Measurements from ENCODE around the gene RRP1B.

The RRP1B gene

DNA sequence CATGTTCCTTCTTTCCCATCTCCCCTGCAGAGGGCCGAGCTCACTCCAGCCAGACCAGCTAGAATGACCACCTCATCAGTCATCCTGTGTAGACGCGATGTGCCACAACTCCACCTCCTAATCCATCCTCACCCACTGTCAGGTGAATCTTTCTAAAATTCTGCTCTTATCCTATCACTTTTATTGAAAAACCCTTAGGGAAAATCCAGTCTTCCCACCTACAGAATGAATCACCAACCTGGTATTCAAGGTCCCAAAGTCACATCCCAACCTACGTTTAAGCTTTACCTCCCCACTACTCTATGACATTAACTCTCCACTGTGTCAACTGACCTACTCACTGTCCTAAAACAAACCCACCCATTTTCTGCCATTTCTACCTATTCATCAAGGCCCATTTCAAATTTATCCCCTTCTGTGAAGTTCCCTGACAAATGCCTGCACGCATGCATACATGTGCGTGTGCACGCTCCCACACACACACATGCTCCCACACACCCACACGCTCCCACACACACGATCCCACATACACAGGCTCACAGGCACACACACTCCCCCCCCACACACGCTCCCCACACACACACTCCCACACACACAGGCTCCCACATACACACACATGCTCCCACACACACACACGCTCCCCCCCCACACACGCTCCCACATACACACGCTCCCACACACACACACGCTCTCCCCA, 27.8 kb upstream of the RRP1B start:
- Histone ChIP-seq H3K4me3 (no peak overlapping the region), H3K9me3 (peaks cover 3% of the 10 kb centered on the region; the same call in 1 of the 2 replicates), H3K27me3 (ENCODE audit: low read depth) (no peaks in the 10 kb centered on the region), H3K36me3 (replicated peaks) (no peaks in the 10 kb centered on the region), H3K4me1 (no peaks in the 10 kb centered on the region)
- no peak for DNase-seq (ENCODE audit: low spot score in 2 of 2)
- in situ Hi-C loops (cut with MboI; ENCODE audit: low sequenced_read_pairs): no loop called here

DNA sequence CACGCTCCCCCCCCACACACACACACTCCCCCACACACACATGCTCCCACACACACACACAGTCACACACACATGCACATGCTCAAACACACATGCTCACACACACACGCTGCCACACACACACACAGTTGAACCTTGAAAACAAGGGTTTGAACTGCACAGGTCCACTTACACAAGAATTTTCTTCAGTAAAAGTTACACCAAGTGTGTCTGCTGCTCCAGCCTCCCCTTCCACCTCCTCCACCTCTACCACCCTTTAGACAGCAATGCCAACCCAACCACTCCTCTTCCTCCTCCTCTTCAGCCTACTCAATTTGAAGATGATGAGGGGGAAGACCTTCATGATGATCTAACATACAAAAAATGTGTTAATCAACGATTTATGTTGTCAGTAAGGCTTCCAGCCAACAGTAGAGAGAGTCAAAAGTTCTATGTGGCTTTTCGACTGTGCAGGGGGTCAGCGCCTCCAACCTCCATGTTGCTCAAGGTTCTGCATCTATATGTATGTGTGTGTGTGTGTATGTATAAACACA, 26.9 kb upstream of the RRP1B start:
- H3K27me3 ChIP-seq (ENCODE audit: low read depth): no peaks in the 10 kb centered on the region
- in situ Hi-C loops (cut with MboI; ENCODE audit: low sequenced_read_pairs): no loop called here
- no peak for DNase-seq (ENCODE audit: low spot score in 2 of 2)
- no peak overlapping the region for H3K4me3 ChIP-seq
- H3K9me3 ChIP-seq: peaks cover 3% of the 10 kb centered on the region; the same call in 1 of the 2 replicates
- H3K4me1 ChIP-seq: no peaks in the 10 kb centered on the region
- H3K36me3 ChIP-seq (replicated peaks): no peaks in the 10 kb centered on the region

DNA sequence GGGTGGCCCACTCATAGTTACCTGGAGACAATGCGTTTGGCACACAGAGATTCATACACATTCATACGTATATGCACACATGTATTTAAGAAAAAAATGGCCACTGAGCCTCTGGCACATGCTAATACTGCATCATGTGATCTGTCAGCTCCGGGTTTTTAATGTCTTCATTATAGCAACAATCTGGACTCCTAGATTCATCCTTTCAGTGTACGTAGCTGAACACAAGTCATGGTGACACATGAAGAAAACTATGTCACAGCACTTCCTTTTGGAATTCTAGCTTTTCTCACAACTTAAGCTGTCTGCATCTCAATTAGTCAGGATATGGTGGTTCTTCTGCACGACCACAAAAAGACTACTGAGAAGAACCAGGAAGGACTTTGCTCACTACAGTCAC, 24.7 kb upstream of the RRP1B start:
- no peaks in the 10 kb centered on the region for H3K4me1 ChIP-seq
- H3K4me3 ChIP-seq: no peak overlapping the region
- no peaks in the 10 kb centered on the region for H3K27me3 ChIP-seq (ENCODE audit: low read depth)
- no peaks in the 10 kb centered on the region for H3K9me3 ChIP-seq
- in situ Hi-C loops (cut with MboI; ENCODE audit: low sequenced_read_pairs): no loop called here
- DNase-seq (ENCODE audit: low spot score in 2 of 2): no peak
- no peaks in the 10 kb centered on the region for H3K36me3 ChIP-seq (replicated peaks)

DNA sequence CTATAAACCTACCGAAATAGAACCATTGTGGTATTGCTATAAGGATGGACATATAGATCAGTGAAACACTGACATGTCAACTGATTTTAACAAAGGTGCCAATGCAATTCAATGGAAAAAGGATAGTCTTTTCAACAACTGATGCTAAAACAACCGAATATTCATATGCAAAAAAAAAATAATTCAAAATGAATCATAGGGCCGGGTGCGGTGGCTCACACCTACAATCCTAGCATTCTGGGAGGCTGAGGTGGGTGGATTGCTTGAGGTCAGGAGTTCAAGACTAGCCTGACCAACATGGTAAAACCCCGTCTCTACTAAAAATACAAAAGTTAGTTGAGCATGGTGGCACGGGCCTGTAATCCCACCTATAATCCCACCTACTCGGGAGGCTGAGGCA, 23.9 kb upstream of the RRP1B start:
- H3K9me3 ChIP-seq: no peaks in the 10 kb centered on the region
- DNase-seq (ENCODE audit: low spot score in 2 of 2): no peak
- in situ Hi-C loops (cut with MboI; ENCODE audit: low sequenced_read_pairs): no loop called here
- H3K4me3 ChIP-seq: no peak overlapping the region
- no peaks in the 10 kb centered on the region for H3K27me3 ChIP-seq (ENCODE audit: low read depth)
- no peaks in the 10 kb centered on the region for H3K36me3 ChIP-seq (replicated peaks)
- H3K4me1 ChIP-seq: no peaks in the 10 kb centered on the region

DNA sequence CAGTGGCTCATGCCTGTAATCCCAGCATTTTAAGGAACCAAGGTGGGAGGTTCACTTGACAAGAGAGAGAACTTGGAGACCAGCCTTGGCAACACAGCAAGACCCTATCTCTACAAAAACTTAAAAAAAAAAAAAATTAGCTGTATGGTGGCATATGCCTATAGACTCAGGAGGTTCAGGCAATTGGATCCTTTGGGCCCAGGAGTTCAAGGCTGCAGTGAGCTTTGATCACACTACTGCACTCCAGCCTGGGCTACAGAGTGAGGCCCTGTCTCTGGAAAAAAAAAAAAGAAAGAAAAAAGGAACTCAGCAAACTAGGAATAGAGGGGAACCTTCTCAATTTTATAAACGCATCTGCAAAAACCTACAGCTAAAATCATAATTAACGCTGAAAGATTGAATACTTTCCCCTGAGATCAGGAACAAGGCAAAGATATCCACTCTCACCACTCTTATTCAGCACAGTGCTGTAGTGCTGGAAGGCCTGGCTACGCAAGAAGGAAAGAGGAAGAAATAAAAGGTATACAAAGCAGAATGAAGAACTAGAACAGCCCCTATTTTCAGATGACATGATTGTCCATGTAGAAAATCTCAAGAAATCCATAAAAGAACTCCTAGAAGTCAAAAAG, 21.7 kb upstream of the RRP1B start:
- no peaks in the 10 kb centered on the region for H3K4me1 ChIP-seq
- no peaks in the 10 kb centered on the region for H3K36me3 ChIP-seq (replicated peaks)
- no peak for DNase-seq (ENCODE audit: low spot score in 2 of 2)
- no peaks in the 10 kb centered on the region for H3K9me3 ChIP-seq
- H3K27me3 ChIP-seq (ENCODE audit: low read depth): no peaks in the 10 kb centered on the region
- no peak overlapping the region for H3K4me3 ChIP-seq
- in situ Hi-C loops (cut with MboI; ENCODE audit: low sequenced_read_pairs): no loop called here

DNA sequence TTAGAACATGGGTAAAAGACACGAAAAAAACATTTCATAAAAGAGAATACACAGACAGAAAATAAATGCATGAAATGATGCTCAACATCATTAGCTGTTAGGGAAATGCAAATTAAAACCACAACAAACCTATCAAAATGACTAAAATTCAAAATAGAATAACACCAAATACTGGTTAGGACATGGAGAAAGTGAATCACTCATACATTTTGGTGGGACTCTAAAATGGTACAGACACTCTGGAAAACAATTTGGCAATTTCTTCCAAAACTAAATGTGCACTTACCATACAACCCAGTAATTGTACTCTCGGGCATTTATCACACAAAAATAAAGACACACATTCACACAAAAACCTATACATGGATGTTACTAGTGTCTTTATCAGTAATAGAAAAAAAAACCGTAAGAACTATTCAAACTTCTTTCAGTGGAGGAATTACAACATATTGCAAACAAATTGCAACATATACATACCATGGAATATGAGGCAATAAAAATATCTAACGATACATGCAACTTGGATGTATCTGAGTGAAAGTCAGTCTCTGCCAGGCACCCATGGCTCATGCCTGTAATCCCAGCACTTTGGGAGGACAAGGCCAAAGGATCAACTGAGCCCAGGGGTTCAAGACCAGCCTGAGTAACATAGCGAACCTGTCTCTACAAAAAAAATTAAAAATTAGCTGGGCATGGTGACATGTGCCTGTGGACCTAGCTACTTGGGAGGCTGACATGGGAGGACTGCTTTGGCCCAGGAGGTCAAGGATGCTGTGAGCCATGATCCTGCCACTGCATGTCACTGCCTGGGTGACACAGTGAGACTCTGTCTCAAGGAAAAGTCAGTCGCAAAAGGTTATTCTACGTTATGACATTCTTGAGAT, 19.6 kb upstream of the RRP1B start:
- Histone ChIP-seq H3K9me3 (no peaks in the 10 kb centered on the region), H3K27me3 (ENCODE audit: low read depth) (no peaks in the 10 kb centered on the region), H3K4me1 (no peaks in the 10 kb centered on the region), H3K36me3 (replicated peaks) (no peaks in the 10 kb centered on the region), H3K4me3 (no peak overlapping the region)
- in situ Hi-C loops (cut with MboI; ENCODE audit: low sequenced_read_pairs): no loop called here
- DNase-seq (ENCODE audit: low spot score in 2 of 2): no peak

DNA sequence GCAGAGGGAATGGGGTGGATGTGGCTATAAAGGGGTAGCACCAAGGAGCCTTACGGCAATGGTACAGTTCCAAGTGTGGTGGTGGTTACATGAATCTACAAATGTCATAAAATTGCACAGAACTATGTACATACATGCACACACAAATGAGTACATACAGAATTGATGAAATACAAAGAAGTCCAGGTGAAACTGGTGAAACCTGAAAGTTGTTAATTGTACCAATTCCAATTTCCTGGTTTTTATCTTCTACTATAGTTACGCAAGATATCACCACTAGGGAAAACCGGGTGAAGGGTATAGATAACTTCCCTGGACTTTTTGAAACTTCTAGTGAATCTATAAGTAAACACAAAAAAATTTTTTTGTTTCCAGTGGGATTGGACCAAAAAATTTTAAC, 19.0 kb upstream of the RRP1B start:
- in situ Hi-C loops (cut with MboI; ENCODE audit: low sequenced_read_pairs): no loop called here
- Histone ChIP-seq H3K9me3 (no peaks in the 10 kb centered on the region), H3K27me3 (ENCODE audit: low read depth) (no peaks in the 10 kb centered on the region), H3K4me3 (no peak overlapping the region), H3K36me3 (replicated peaks) (no peaks in the 10 kb centered on the region), H3K4me1 (no peaks in the 10 kb centered on the region)
- no peak for DNase-seq (ENCODE audit: low spot score in 2 of 2)

DNA sequence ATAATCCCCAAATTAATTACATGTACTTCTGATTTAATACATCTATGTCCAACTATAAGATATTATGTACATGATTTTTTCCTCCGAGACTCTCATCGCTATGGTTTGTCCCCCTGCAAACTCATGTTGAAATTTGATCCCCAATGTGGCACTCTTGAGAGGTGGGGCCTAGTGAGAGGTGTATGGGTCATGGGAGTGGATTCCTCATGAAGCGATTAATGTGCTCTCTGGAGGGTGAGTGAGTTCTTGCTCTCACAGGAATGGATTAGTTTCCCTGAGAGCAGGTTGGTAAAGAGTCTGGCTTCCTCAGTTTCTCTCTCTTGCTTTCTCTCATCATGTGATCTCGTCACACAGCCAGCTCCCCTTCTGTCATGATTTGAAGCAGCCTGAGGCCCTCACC, 16.2 kb upstream of the RRP1B start:
- H3K4me1 ChIP-seq: peaks cover 7% of the 10 kb centered on the region
- no peak for DNase-seq (ENCODE audit: low spot score in 2 of 2)
- H3K9me3 ChIP-seq: no peaks in the 10 kb centered on the region
- in situ Hi-C loops (cut with MboI; ENCODE audit: low sequenced_read_pairs): no loop called here
- no peaks in the 10 kb centered on the region for H3K36me3 ChIP-seq (replicated peaks)
- no peak overlapping the region for H3K4me3 ChIP-seq
- H3K27me3 ChIP-seq (ENCODE audit: low read depth): no peaks in the 10 kb centered on the region

DNA sequence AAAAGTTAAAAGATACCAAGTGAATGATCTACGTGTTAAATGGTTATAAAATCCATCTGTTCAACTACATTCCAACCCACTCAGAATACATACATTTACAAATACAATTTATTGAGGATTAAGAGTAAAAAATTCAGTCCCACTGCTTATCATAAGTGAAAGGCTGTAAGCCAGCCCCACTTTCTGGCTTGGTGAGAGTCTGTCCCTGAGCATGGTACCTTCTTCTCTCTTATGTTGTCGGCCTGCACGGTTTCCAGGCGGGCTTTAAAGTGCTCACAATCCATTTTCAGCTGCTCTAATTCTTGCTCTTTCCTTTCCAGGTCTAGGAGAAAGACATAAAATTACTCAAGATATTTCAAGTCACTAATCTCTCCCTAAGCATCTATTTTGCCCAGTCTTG, 15.3 kb upstream of the RRP1B start:
- H3K36me3 ChIP-seq (replicated peaks): no peaks in the 10 kb centered on the region
- H3K4me3 ChIP-seq: no peak overlapping the region
- H3K4me1 ChIP-seq: peaks cover 7% of the 10 kb centered on the region
- in situ Hi-C loops (cut with MboI; ENCODE audit: low sequenced_read_pairs): no loop called here
- no peaks in the 10 kb centered on the region for H3K27me3 ChIP-seq (ENCODE audit: low read depth)
- H3K9me3 ChIP-seq: no peaks in the 10 kb centered on the region
- no peak for DNase-seq (ENCODE audit: low spot score in 2 of 2)

DNA sequence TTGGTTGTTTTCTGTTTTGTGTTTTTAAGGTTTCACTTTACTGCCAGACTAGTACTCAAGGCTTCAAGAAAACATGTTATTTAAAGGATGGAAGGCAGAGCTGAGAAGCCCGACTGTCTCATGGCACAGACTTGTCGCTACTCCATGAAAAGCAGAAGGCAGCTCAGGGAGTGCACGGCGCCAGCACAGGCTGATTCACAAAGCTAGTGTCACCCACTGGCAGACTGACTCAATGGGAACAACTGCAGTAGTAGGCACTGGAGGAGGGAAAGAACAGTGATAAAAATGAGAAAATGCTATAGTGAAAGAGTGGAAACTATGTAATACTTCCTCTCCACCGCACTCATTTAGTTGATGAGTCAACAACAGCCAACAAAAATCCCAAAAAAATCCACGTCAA, 14.8 kb upstream of the RRP1B start:
- no peak for DNase-seq (ENCODE audit: low spot score in 2 of 2)
- Histone ChIP-seq H3K4me3 (no peak overlapping the region), H3K27me3 (ENCODE audit: low read depth) (no peaks in the 10 kb centered on the region), H3K36me3 (replicated peaks) (no peaks in the 10 kb centered on the region), H3K9me3 (no peaks in the 10 kb centered on the region), H3K4me1 (peaks cover 7% of the 10 kb centered on the region)
- in situ Hi-C loops (cut with MboI; ENCODE audit: low sequenced_read_pairs): no loop called here

DNA sequence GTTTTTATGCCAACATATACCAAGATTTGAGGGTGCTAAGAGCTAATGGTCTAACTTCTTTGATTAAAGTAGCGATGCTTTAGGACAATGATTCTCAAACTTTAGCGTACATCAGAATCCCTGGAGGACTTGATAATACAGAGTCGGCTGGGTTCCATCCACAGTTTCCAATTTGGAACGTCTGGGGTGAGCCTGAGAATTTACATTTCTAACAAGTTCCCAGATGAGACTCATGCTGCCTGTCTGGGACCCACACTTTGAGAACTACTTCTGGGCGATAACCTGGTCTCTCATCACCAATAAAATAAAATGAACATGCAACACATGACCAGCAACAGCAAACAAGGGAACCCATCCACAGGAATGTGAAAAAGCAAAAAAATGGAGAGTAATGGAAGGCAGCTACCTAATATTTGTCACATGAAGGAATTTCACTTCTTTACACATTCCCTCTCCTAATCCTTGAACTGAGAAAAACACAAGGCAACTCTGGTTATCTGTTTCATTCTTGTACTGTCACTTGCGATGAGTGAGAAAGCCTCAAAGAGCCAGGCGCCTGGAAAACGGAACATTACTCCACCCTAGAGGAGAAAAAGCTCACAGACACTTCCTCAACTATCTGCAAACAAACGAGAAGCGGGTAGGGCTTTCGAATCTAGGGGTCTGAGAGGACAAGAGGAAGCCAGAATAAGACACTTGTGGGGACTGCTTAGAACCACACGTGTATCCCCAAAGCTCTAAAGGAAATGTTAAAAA, 14.0 kb upstream of the RRP1B start:
- no peaks in the 10 kb centered on the region for H3K27me3 ChIP-seq (ENCODE audit: low read depth)
- no peaks in the 10 kb centered on the region for H3K36me3 ChIP-seq (replicated peaks)
- in situ Hi-C loops (cut with MboI; ENCODE audit: low sequenced_read_pairs): no loop called here
- H3K4me3 ChIP-seq: no peak overlapping the region
- H3K9me3 ChIP-seq: no peaks in the 10 kb centered on the region
- H3K4me1 ChIP-seq: peaks cover 7% of the 10 kb centered on the region
- DNase-seq (ENCODE audit: low spot score in 2 of 2): peak; percentile 46 to 63

DNA sequence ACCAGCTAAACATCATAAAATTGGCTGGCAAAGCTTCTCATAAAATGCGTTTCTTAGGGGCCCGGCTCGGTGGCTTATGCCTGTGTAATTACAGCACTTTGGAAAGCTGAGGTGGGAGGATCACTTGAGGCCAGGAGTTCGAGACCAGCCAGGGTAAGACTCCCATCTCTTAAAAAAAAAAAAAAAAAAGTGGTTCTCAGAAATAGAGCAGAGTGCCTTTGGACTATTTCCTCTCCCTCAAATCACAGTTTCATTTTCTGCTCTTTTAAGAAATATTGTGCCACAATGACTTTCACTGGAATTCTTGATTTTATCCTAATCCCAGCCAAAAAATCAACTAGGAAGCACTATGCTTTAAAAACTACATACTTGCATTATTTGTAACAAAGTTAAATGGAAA, 13.4 kb upstream of the RRP1B start:
- no peak for DNase-seq (ENCODE audit: low spot score in 2 of 2)
- H3K27me3 ChIP-seq (ENCODE audit: low read depth): no peaks in the 10 kb centered on the region
- no peak overlapping the region for H3K4me3 ChIP-seq
- in situ Hi-C loops (cut with MboI; ENCODE audit: low sequenced_read_pairs): no loop called here
- H3K9me3 ChIP-seq: no peaks in the 10 kb centered on the region
- no peaks in the 10 kb centered on the region for H3K36me3 ChIP-seq (replicated peaks)
- peaks cover 7% of the 10 kb centered on the region for H3K4me1 ChIP-seq

DNA sequence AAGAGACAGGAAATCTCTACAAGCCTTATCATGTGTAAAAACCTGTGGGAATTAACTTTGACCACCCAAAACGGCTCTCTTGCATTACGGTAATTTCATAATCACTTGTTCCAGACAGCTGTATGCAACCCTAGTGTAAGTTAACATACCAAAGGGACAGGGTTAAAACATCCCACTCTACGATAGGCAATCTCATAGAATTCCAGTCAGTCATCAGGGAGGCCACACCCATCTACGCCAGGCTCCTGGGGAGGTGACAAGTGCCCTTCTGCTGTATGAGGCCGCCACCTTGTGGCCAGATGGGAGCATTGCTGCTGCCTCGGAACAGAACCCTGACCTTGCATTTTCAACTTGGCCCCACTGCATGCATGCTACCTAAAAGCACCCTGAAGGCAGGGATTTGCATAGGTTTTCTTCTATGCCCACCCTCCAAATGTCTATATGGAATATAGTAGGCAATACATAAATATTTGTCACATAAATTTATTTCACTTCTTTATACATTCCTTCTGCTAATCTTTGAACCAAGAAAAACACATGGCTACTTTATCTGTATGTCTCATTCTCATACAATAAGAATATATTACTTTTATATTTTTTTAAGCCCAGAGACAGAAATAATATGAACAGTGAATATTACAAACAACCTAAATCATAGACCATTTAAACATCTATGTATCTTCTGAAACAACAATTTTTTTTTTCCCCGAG, 12.7 kb upstream of the RRP1B start:
- Histone ChIP-seq H3K27me3 (ENCODE audit: low read depth) (no peaks in the 10 kb centered on the region), H3K4me1 (peaks cover 7% of the 10 kb centered on the region), H3K4me3 (no peak overlapping the region), H3K36me3 (replicated peaks) (no peaks in the 10 kb centered on the region), H3K9me3 (no peaks in the 10 kb centered on the region)
- peak; percentile 95 to 97 for DNase-seq (ENCODE audit: low spot score in 2 of 2)
- in situ Hi-C loops (cut with MboI; ENCODE audit: low sequenced_read_pairs): no loop called here

Data from HAP-1 (cell line).